ENCODE results near the gene ACIN1. TPM values are rescaled to one million over a fixed set of nuclear protein-coding genes. Genes with fewer than 3 reads are reported as not detected.

ACIN1 gene
- total and polyA plus RNA-seq, 2 donors (not counting 1 experiment from before 2014, with no cell fraction given) = 75.1 to 94.0 TPM

- Histone ChIP-seq H3K4me1 (ENCODE audit: control insufficient read depth, extremely low read depth, insufficient read depth, low read length) (peaks cover 20% of the 10 kb centered on the region), H3K79me2 (ENCODE audit: control insufficient read depth, insufficient read depth, low read length) (peaks cover 49% of the 10 kb centered on the region), H3K4me3 (replicated peaks in 1 of 4; ENCODE audit: control extremely low read depth in 1 of 4, insufficient read depth in 1 of 4, low read depth in 3 of 4, low read length in 4 of 4) (peak overlapping the region; percentile 68 to 98 (median 88)), H3K27ac (ENCODE audit: insufficient read depth, low read length) (peak overlapping the region; percentile 83), H3K36me3 (ENCODE audit: control insufficient read depth, insufficient read depth, low read length) (peaks cover 24% of the 10 kb centered on the region), H3K4me2 (ENCODE audit: extremely low read depth, insufficient read depth, low read length) (peak overlapping the region; percentile 94), H3K27me3 (ENCODE audit: control insufficient read depth, insufficient read depth, low read length) (no peaks in the 10 kb centered on the region), H4K20me1 (ENCODE audit: control insufficient read depth, extremely low read depth, insufficient read depth, low read length) (no peaks in the 10 kb centered on the region), H2AFZ (ENCODE audit: low read length) (no peak overlapping the region), H3K9me3 (ENCODE audit: control insufficient read depth, insufficient read depth, low read depth, low read length) (no peaks in the 10 kb centered on the region), H3K9ac (ENCODE audit: insufficient read depth, low read length) (peak overlapping the region; percentile 76)
- TF ChIP-seq CTCF (conservative IDR thresholded peaks at IDR 0.05 in 1 of 2, IDR thresholded peaks at IDR 0.05 in 1 of 2; ENCODE audit: low read depth in 1 of 2, low read length in 2 of 2) = no peak
- no peak for TF ChIP-seq EZH2 (IDR thresholded peaks at IDR 0.05; ENCODE audit: low read length, missing control alignments)
- DNase-seq (ENCODE audit: low read depth in 2 of 2) = peak; percentile 95 to 96
Observed at GRCh38 chr14:23071244-23071920, 23.6 kb downstream of the ACIN1 start.

GRCh38 chr14:23070262-23071129 is 24.4 kb downstream of the ACIN1 start:
- H3K9me3 ChIP-seq (ENCODE audit: control insufficient read depth, insufficient read depth, low read depth, low read length) = no peaks in the 10 kb centered on the region
- peak overlapping the region; percentile 68 to 98 (median 88) for H3K4me3 ChIP-seq (replicated peaks in 1 of 4; ENCODE audit: control extremely low read depth in 1 of 4, insufficient read depth in 1 of 4, low read depth in 3 of 4, low read length in 4 of 4)
- peak overlapping the region; percentile 83 for H3K27ac ChIP-seq (ENCODE audit: insufficient read depth, low read length)
- peak overlapping the region; percentile 76 for H3K9ac ChIP-seq (ENCODE audit: insufficient read depth, low read length)
- peaks cover 24% of the 10 kb centered on the region for H3K36me3 ChIP-seq (ENCODE audit: control insufficient read depth, insufficient read depth, low read length)
- H2AFZ ChIP-seq (ENCODE audit: low read length) = no peak overlapping the region
- peaks cover 54% of the 10 kb centered on the region for H3K79me2 ChIP-seq (ENCODE audit: control insufficient read depth, insufficient read depth, low read length)
- H3K4me1 ChIP-seq (ENCODE audit: control insufficient read depth, extremely low read depth, insufficient read depth, low read length) = peaks cover 20% of the 10 kb centered on the region
- no peak for DNase-seq (ENCODE audit: low read depth in 2 of 2)
- TF ChIP-seq CTCF (conservative IDR thresholded peaks at IDR 0.05 in 1 of 2, IDR thresholded peaks at IDR 0.05 in 1 of 2; ENCODE audit: low read depth in 1 of 2, low read length in 2 of 2) (no peak), EZH2 (IDR thresholded peaks at IDR 0.05; ENCODE audit: low read length, missing control alignments) (no peak)
- no peaks in the 10 kb centered on the region for H4K20me1 ChIP-seq (ENCODE audit: control insufficient read depth, extremely low read depth, insufficient read depth, low read length)
- H3K27me3 ChIP-seq (ENCODE audit: control insufficient read depth, insufficient read depth, low read length) = no peaks in the 10 kb centered on the region
- peak overlapping the region; percentile 94 for H3K4me2 ChIP-seq (ENCODE audit: extremely low read depth, insufficient read depth, low read length)

GRCh38 chr14:23069413-23069806 is 25.5 kb downstream of the ACIN1 start:
- H3K79me2 ChIP-seq (ENCODE audit: control insufficient read depth, insufficient read depth, low read length) = peaks cover 54% of the 10 kb centered on the region
- H3K4me3 ChIP-seq (replicated peaks in 1 of 4; ENCODE audit: control extremely low read depth in 1 of 4, insufficient read depth in 1 of 4, low read depth in 3 of 4, low read length in 4 of 4) = peak overlapping the region in 2 of 4 experiments; percentile 43 to 45
- no peaks in the 10 kb centered on the region for H3K9me3 ChIP-seq (ENCODE audit: control insufficient read depth, insufficient read depth, low read depth, low read length)
- H3K4me1 ChIP-seq (ENCODE audit: control insufficient read depth, extremely low read depth, insufficient read depth, low read length) = peaks cover 20% of the 10 kb centered on the region
- no peak overlapping the region for H3K9ac ChIP-seq (ENCODE audit: insufficient read depth, low read length)
- TF ChIP-seq EZH2 (IDR thresholded peaks at IDR 0.05; ENCODE audit: low read length, missing control alignments) (no peak), CTCF (conservative IDR thresholded peaks at IDR 0.05 in 1 of 2, IDR thresholded peaks at IDR 0.05 in 1 of 2; ENCODE audit: low read depth in 1 of 2, low read length in 2 of 2) (no peak)
- H3K4me2 ChIP-seq (ENCODE audit: extremely low read depth, insufficient read depth, low read length) = peak overlapping the region; percentile 44
- peak overlapping the region; percentile 24 for H3K27ac ChIP-seq (ENCODE audit: insufficient read depth, low read length)
- no peaks in the 10 kb centered on the region for H3K27me3 ChIP-seq (ENCODE audit: control insufficient read depth, insufficient read depth, low read length)
- peaks cover 20% of the 10 kb centered on the region for H3K36me3 ChIP-seq (ENCODE audit: control insufficient read depth, insufficient read depth, low read length)
- H2AFZ ChIP-seq (ENCODE audit: low read length) = no peak overlapping the region
- no peak for DNase-seq (ENCODE audit: low read depth in 2 of 2)
- no peaks in the 10 kb centered on the region for H4K20me1 ChIP-seq (ENCODE audit: control insufficient read depth, extremely low read depth, insufficient read depth, low read length)

Data from fibroblast of lung (primary cell).